Kidney tubule cell (primary cell): ENCODE measurements around the gene DAB1.
"Not testable (repeated sequence)": the region's sequence is repeated elsewhere in the genome, so short reads cannot be mapped to it uniquely, and the experiment has no call there.

Experiments used
- DNase-seq: peaks from one replicate; pipeline ENCODE4 v3.0.0-alpha.2; 2018; ENCODE audit warnings: low spot score

Gene DAB1

DNA sequence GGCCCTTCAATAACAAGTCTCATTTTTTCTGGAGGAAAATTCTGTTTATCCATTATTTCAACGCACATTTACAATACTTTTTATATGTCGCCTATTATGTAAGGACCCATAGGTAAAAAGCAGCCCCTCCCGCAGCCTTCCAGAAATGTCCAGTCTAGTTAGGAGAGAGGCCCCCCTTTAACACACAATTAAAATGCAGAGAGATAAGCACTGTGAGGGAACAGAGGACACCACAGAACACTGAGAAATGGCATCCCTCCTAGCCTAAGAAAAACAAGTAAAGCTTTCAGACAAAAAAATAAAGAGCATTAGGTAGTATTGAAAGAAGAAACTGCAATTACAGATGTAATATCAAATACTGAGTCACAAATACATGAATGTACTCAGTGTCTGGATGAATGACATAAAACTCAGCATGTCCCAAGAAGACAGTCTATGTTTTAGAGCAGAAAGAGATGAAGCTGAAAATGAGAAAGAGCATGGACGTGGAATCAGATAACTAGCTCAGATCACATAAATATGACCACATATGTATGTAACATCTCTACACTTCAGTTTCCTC is 62.9 kb downstream of the DAB1 start:
- no peak for DNase-seq

DNA sequence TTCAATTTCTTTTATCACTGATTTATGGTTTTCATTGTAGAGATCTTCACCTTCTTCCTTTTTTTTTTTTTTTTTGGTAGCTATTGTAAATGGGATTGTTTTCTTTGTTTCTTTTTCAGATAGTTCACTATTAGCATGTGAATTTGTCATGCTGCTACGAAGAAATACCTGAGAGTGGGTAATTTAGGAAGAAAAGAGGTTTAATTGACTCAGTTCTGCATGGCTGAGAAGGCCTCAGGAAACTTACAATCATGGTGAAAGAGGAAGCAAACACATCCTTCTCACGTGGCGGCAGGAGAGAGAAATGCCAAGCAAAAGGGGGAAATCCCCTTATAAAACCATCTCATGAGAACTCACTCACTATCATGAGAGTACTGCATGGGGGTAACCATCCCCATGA is 66.4 kb downstream of the DAB1 start:
- no peak for DNase-seq

DNA sequence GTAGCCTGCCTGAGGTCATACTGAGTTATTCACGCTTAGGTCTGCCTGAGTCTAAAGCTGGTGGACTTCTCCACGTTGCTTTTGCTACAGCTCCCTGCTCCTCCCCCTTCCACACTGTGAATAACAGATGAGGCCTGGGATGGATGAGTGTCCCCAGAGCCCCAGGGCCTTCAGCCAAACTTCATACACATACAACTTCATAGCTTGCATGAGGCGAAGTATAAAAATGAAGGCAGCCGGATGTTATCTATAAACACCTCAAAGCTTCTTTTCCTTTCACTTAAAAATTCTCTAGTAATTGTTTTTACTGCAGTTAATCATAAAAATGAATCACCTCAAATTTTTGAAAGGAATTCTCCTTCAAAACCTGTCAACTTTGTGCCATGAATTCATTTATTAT is 70.2 kb downstream of the DAB1 start:
- DNase-seq, result no peak

- DNase-seq, result no peak
These were observed 73.2 kb downstream of the DAB1 start for GRCh38 chr1:57350610-57351009.

DNA sequence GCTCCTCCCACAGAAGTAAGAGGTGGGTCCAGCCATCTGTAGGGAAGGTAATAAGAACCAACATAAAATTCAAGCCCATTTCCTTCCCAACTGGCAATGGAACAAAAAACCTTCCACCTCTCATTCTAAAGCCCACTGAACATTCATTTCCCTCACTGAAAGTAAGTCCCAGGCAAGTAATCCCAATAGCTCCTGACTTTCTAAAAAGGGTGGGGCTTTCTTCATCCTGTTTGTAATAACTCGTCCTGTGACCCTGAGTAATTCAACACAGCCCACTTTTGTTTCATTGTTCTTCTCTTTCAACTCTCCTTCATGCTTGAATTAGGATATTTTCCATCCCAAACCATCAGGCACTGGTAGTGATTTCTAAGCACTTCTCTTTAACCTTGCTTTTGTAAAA is 74.9 kb downstream of the DAB1 start:
- no peak for DNase-seq

DNA sequence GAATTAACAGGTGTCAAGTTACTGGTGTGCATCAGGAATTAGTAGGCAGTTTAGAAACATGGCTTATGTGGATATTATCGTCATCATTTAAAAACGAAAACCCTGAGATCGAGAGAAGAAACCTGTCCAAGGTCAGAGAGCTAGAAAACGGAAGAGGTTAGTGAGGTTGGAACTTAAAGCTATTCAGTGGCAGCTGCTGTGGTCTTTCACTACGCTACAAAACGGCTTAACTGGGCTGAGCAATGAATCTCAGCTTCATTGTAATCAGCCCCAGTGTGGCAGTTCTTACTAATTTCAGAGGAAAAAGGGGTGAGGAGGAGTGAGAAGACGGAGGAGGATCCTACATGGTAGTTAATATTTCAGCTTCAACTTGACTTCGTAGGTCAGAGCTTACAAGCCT is 77.9 kb downstream of the DAB1 start:
- no peak for DNase-seq

DNA sequence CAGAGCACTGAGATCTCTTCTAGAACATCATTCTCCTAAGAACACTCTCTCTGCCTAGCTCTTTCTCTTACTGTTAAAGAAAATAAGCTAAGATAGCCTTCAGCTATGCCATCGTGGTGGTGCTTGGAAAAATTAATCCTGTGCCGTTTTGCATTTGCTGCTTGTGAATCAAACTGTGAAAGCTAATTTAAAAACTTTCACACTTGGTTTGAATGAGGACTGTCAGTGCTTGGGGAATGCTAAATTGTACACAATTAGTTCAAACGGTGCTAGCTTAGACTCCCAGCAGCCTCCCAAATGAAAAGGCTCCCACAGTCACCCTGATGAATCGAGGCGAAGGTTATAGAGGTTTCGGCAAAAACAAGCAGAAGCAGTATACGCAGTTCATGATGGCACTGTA is 79.6 kb downstream of the DAB1 start:
- DNase-seq, result no peak

- not testable (repeated sequence) for DNase-seq
These were observed 80.5 kb downstream of the DAB1 start for GRCh38 chr1:57343298-57343915.

GRCh38 chr1:57341721-57342120 is 82.1 kb downstream of the DAB1 start:
- DNase-seq, result no peak

- DNase-seq, result no peak
These were observed 83.4 kb downstream of the DAB1 start for GRCh38 chr1:57340334-57341070.

GRCh38 chr1:57337623-57338022 is 86.2 kb downstream of the DAB1 start:
- no peak for DNase-seq

DNA sequence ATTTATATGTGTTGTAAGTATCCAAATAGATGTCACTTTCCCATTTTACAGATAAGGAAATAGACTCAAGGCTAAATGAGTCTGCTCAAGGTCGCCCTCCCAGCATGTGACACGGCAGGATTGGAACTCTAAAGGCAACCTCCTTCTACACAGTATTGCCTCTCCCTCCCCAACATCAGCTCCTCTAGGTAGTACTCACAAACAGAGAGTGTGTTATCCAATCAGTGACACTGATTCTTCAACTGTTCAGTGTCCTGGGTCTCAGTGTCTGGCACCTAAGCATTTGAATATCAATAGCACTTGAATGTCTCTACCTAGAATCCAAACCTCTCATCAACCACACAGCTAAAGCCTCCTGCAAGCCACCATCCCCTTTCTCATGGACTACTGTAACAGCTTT is 87.1 kb downstream of the DAB1 start:
- no peak for DNase-seq

GRCh38 chr1:57331620-57332019 is 92.2 kb downstream of the DAB1 start:
- no peak for DNase-seq

DNA sequence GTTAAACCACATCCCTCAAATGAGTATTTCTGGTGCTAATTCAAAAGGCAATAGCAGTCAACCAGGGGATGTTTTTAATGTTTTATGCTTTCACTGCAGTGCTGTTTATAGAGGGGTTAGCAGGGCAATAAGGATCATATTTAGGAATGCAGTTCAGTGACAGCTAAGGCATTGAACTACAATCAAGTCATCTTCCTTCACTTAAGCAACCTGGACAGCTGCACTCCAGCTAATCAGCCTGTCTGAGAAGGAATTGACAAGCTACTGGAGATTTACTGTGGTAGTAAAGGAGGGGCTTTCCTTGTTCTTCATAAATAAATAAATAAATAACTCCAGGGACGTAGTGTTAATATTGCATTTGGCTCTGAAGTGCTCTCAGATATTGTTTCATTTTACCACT is 93.9 kb downstream of the DAB1 start:
- no peak for DNase-seq

GRCh38 chr1:57329001-57329527 is 94.8 kb downstream of the DAB1 start:
- DNase-seq, result no peak

- DNase-seq, result no peak
These were observed 95.9 kb downstream of the DAB1 start for GRCh38 chr1:57327946-57328345.

DNA sequence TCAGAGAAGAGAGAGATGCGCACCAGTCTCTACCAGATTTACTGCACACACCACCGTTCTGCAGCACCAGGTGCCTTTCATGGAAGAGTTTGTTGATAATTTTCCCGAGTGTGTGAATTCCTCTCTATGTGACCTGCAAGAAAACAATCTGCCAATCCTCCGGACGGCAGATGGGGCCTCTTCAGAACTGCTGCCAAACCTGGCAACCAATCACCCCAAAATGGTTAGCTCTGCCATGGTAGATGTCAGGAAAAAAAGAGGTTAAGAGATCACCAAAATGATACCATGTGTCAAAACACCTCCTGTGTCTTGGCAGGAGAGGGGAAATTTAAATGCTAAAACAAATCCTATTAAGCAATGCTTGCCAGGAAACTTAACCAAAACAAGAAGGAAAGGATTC is 96.5 kb downstream of the DAB1 start:
- DNase-seq, result no peak

DNA sequence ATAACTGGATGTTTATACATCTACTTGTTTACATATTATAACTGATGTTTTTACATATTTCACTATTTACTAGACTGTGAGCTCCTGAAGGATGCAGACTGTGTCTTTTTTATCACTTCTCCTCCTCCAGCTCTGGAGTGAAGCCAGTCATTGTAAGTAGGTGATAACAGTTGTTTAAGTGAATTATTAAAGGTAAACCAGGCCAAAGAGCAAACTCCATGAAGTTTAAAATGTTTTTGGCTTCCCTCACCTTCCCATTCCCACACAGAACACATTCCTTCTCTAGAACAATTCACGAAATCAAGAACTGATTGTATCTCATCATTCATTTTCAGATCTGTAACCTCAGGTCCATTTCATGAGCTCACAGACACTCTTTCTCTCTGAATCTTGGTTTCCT is 98.3 kb downstream of the DAB1 start:
- no peak for DNase-seq

- no peak for DNase-seq
These were observed 98.7 kb downstream of the DAB1 start for GRCh38 chr1:57325117-57325516.

DNA sequence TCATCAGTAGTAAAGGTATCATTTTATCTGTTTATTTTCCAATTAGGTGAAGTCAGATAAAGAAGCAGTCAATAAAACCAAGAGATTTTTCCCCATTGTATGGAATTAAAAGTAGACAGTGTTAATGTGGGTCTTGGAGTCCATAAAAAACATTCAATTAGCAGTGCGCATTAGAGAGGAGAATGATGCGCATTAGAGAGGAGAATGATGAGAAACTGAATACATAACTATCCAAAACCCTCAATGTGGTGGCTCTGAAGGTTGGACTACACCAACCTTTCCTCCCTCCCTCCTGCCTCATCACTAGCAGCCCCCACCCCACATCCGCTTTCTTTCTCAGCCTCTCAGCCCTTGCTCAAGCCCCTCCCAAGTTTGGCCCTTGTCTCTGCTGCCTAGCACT is 99.5 kb downstream of the DAB1 start:
- DNase-seq, result no peak

DNA sequence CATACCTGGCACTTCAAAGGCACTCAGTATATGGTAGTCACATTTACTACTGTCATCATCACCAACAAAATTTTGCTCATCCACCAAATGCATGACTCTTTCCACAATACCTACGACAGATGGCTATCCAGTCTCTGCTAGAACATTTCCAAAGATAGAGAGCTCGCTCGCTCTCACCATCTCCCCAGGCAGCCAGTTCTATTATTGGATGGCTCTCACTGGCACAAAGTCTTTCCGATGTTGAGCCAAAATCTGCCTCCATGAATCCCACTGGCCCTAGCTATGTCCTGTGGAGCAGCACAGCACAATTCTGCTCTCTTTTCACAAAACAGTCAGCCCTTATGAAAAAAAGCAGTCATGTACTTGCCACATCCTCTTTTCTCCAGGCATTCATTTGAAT is 102.1 kb downstream of the DAB1 start:
- no peak for DNase-seq

DNA sequence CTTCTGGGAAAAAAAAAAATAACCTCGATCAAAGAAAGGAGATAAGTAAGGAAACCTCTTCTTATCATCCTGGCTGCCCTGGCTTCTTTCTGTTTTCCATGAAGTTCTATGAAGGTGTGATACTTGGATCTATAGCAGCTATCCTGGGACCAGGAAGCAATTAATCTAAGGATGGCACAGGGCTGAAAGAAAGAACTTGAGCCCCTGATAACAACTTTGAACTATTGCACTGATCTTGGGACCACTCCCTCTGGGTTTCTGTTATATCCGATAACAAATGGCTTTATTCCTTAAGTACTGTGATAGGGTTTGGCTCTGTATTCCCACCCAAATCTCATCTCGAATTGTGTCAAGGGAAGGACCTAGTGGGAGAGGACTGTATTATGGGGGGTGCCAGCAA is 104.1 kb downstream of the DAB1 start:
- DNase-seq, result no peak

- no peak for DNase-seq
These were observed 104.7 kb downstream of the DAB1 start for GRCh38 chr1:57319165-57319564.

DNA sequence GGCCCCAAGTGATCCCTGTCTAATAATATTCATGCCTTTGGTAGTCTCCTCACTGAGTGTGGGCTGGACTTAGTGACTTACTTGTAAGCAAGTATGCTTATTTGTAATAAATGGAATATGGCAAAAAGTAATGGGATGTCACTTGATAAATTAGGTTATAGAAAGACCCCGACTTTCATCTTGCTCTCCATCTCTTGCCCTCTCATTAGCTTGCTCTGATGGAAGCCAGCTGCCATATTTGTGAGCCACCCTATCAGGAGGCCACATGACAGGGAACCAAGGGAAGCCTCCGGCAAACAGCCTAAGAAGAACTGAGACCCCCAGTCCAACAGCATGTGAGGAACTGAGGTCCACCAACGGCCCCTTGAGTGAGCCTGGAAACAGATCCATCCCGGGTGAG is 107.0 kb downstream of the DAB1 start:
- no peak for DNase-seq
